ENCODE measurements around the gene CNTN2.

CNTN2 gene

GRCh38 chr1:205042911-205043806 lies at the start of gene CNTN2:
CNTN2 (plus strand) TSS chr1:205043212; CDS start chr1:205053186, 9,974 bp downstream.
- no peak for DNase-seq

GRCh38 chr1:204994086-204994862 lies 48.7 kb upstream of the CNTN2 start:
- DNase-seq = no peak

- DNase-seq = no peak
These were observed 46.0 kb upstream of the CNTN2 start for GRCh38 chr1:204996981-204997380.

GRCh38 chr1:204997591-204998355 lies 45.2 kb upstream of the CNTN2 start:
- no peak for DNase-seq

- DNase-seq = no peak
These were observed 41.9 kb upstream of the CNTN2 start for GRCh38 chr1:205001162-205001561.

GRCh38 chr1:205002705-205003104 lies 40.3 kb upstream of the CNTN2 start:
- DNase-seq = no peak

- DNase-seq = no peak
These were observed 39.5 kb upstream of the CNTN2 start for GRCh38 chr1:205003358-205004131.

- no peak for DNase-seq
These were observed 38.7 kb upstream of the CNTN2 start for GRCh38 chr1:205004351-205004750.

- no peak for DNase-seq
These were observed 34.1 kb upstream of the CNTN2 start for GRCh38 chr1:205008896-205009295.

GRCh38 chr1:205009670-205010069 lies 33.3 kb upstream of the CNTN2 start:
- DNase-seq = no peak

GRCh38 chr1:205012391-205013140 lies 30.4 kb upstream of the CNTN2 start:
- DNase-seq = no peak

GRCh38 chr1:205013683-205014367 lies 29.2 kb upstream of the CNTN2 start:
- DNase-seq = peak; percentile 68

- no peak for DNase-seq
These were observed 28.2 kb upstream of the CNTN2 start for GRCh38 chr1:205014783-205015182.

- no peak for DNase-seq
These were observed 27.8 kb upstream of the CNTN2 start for GRCh38 chr1:205015241-205015640.

GRCh38 chr1:205016075-205016474 lies 26.9 kb upstream of the CNTN2 start:
- no peak for DNase-seq

GRCh38 chr1:205016584-205016983 lies 26.4 kb upstream of the CNTN2 start:
- DNase-seq = no peak

GRCh38 chr1:205017001-205017400 lies 26.0 kb upstream of the CNTN2 start:
- no peak for DNase-seq

- DNase-seq = no peak
These were observed 25.2 kb upstream of the CNTN2 start for GRCh38 chr1:205017766-205018165.

- no peak for DNase-seq
These were observed 24.6 kb upstream of the CNTN2 start for GRCh38 chr1:205018381-205018780.

- DNase-seq = no peak
These were observed 22.5 kb upstream of the CNTN2 start for GRCh38 chr1:205020466-205020865.

GRCh38 chr1:205024679-205025078 lies 18.3 kb upstream of the CNTN2 start:
- DNase-seq = no peak
